GM18507 (cell line): ENCODE measurements around the gene LRRC71.

Experiments
- DNase-seq: peaks from one replicate; pipeline ENCODE4 v3.0.0; 2011; ENCODE audit warnings: low read depth; ENCODE audit not compliant: insufficient read length; ENCODE audit errors: extremely low spot score
- FAIRE-seq: peaks from 2 replicates; lab custom pipeline; 2011; peaks lifted over from hg19 to GRCh38; lab: Jason Lieb, UNC

The LRRC71 gene

DNA sequence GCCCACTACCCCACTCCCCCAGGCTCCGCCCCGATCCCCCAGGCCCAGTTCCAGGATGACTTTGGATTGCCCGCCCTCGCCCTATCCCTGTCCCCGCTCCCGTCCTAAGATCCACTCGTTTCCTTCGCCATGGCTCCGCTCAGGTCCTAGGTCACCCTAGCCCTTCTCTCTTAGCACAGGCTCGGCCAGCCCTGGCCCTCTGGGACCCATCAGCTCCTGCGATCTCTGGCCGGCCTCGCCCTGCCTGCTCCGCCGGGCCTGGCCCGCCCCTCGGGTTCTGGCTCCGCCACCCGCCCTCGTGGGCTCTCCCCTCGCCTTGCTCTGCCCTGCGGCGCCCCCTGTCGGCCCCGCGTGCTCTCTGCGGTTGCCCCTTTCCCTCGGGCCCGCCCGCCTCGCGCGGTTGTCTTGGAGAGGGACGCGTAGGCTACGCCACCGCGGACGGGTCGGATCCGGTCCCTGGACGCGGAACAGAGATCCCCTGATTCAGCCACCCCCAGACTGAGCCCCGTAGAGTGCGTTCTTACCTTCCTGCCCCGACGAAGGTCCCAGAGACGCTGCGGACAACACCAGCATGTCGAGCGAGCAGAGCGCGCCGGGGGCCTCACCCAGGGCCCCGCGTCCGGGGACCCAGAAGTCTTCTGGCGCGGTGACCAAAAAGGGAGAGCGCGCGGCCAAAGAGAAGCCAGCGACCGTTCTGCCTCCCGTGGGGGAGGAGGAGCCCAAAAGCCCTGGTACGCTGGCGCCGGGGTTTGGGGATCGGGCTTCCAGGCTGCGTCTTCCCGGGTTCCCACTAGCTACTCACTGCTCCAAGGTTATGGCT, at the start of gene LRRC71:
Gene LRRC71 (plus strand): TSS at position 400 of the 820 bp plus-strand sequence. CDS start 172 bp downstream, at position 572.
- DNase-seq (no peak), FAIRE-seq (no peak)

DNA sequence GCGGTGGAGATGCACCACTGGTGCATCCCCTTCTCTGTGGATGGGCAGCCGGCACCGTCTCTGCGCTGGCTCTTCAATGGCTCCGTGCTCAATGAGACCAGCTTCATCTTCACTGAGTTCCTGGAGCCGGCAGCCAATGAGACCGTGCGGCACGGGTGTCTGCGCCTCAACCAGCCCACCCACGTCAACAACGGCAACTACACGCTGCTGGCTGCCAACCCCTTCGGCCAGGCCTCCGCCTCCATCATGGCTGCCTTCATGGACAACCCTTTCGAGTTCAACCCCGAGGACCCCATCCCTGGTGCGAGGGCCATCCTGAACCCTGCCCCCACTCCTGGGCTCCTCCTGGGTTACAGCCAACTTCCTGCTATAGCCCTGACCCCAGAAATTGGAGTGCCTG, 46.8 kb upstream of the LRRC71 start:
- DNase-seq (no peak), FAIRE-seq (no peak)

DNA sequence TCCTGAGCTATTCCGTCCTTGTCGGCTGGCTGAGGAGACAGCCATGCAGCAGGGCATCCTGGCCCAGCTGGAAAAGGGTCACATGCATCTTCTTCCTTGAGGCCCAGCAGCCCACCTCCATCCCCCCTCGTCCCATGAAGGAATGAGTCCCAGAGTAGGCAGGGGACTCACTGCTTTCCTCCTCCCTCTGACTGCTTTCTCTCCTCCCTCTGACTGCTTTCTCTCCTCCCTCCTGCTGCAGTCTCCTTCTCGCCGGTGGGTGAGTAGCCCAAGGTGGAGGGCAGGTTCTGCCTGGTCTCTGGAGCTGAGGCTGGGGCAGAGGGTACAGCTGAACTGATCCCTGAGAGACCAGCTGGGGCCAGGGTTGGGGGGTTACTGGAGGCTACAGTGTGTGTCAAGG, 46.3 kb upstream of the LRRC71 start:
- DNase-seq (no peak), FAIRE-seq (no peak)

DNA sequence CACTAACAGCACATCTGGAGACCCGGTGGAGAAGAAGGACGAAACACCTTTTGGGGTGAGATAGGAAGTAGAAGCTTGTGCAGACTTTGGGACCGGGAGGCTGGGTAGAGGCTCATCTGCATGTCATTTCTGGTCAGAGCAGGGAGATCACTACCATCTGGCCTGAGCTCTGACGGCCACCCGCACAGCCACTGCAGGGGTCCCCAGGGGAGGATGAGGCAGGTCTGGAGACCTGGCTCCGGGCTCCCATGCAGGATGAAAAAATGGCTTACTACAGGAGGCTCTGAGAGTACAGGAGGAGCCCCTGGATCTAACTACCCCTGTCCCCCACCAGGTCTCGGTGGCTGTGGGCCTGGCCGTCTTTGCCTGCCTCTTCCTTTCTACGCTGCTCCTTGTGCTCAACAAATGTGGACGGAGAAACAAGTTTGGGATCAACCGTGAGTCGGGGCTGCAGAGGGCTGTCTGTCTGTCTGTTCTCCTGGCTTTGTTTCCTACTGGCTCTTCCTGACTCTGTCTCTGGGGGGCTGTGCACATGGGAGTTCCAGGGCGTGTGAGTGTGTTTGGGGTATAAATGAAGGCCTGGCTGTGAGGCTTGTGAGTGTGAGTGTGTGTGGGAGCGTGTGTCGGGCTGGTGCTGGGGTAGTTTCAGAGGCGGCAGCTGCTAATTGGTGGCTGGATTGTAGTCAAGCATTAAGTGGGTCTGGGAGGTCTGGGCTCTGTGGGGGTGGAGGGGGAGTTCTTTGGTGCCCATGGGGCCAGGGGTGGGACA, 45.7 kb upstream of the LRRC71 start:
- DNase-seq: no peak

DNA sequence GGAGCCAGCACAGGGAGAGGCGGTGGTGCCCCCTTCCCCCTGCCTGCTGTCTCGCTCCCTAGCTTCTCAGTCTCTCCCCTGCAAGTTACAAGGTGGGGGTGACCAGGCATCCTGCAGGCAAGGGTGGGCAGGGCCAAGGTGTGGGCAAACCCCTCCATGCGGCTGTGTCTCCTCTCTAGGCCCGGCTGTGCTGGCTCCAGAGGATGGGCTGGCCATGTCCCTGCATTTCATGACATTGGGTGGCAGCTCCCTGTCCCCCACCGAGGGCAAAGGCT, 45.2 kb upstream of the LRRC71 start:
- no peak for FAIRE-seq
- no peak for DNase-seq

More for the DNA sequence above, 45.7 kb upstream of the LRRC71 start:
- no peak for FAIRE-seq

DNA sequence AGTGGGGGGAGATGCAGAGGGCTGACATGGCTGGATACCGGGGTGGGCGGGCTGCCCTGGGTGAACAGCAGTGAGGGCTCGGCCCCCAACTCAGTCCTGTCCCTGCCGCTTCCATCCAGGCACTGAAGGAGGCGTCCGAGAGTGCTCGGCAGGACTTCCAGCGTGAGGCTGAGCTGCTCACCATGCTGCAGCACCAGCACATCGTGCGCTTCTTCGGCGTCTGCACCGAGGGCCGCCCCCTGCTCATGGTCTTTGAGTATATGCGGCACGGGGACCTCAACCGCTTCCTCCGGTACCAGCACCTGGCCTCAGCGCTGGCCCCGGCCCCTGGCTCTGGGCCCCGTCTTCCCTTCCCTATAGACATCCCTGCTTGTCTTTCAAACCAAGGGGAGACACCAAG, 44.2 kb upstream of the LRRC71 start:
- no peak for DNase-seq
- no peak for FAIRE-seq

DNA sequence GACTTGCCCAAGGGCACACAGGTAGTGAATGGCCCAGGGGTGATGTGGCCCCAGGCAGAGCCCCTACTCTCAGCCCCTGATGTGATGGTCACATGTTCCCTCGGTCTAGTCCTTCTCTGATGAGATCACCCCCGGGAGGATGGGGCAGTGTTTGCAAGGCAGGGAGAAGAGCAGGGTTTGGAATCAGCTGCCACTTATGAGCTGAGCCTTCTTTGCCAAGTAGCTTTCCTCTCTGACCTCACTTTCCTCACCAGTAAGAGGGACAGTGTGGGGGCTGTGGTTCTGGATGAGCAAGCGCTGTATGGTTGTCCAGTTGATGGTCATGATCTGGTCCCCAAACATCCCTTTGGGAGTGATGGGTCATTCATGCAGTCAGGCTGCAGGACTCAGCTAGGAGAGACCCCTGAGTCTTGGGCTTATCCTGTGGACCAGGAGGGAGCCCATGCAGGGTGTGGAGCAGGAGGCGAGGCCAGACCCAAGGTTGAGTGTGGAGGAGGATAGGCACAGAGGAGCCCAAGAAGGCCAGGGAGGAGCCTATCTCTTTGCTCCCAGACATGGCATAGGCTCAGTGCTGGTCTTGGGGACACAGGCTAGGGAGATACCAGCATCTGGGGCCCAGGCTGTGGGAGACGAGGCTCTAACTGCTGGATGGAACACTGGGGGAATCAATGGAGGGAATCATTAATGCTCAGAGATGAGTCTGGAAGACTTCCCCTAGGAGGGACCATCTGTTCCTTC, 42.8 kb upstream of the LRRC71 start:
- FAIRE-seq (no peak), DNase-seq (no peak)

DNA sequence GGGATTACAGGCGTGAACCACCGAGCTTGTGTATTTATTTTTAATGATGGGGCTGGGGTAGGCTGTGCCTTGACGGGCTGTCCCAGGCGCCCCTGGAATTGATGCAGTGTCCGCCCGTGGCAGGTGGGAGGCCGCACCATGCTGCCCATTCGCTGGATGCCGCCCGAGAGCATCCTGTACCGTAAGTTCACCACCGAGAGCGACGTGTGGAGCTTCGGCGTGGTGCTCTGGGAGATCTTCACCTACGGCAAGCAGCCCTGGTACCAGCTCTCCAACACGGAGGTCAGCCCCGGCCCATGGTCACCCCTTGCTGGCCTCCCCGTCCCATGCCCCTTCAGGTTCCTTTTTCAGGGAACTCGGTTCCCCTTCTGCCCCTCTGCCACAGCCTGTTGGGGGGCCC, 40.6 kb upstream of the LRRC71 start:
- no peak for FAIRE-seq
- no peak for DNase-seq

DNA sequence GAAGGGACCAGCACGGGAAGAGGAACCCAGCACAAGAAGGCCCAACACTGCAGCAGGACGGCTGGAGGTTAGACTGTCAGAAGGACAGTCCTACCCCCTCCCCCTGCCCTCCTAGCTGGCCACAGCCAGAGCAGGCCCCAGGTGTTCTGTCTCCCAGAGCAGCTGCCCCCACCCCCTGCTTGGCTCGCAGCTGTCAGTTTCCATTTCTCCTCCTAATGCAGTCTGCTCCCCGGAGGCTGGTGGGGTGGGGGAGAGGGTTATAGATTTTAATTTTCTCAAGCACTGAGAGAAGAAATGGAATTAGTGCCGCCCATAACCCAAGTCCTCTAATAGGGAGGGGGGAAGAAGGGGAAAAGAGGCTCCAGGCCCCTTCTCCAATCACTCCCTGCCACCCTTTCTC, 40.0 kb upstream of the LRRC71 start:
- DNase-seq: no peak
- FAIRE-seq: no peak

DNA sequence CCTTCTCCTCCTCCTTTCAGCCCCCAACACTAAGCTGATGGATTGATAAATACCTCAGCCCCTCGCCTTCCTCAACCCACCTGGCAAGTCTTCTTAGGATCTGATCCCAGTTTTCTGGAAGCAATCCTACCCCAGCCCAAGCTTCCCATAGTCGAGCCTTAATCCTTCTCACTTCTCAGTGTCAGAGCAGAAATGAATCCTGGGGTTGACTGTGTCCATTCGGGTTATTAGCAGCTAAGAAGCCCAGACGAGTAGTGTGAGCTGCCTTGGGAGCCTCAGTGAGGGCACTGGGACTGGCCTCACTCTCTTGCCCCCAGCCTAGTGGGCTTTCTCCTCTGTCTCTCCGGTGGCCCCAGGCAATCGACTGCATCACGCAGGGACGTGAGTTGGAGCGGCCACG, 39.3 kb upstream of the LRRC71 start:
- DNase-seq (no peak), FAIRE-seq (no peak)

DNA sequence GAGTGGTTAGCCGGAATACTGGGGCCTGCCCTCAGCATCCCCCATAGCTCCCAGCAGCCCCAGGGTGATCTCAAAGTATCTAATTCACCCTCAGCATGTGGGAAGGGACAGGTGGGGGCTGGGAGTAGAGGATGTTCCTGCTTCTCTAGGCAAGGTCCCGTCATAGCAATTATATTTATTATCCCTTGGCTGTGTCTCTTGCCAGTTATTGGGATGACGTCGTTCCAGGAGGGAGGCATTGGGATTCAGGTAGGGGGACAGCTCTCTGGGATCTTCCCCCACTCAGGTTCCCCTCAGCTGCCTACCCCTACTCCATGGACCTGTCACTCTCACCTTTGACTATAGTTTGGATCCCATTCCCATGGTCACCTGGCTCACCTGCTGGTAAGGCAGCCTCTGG, 38.8 kb upstream of the LRRC71 start:
- FAIRE-seq (no peak), DNase-seq (no peak)

DNA sequence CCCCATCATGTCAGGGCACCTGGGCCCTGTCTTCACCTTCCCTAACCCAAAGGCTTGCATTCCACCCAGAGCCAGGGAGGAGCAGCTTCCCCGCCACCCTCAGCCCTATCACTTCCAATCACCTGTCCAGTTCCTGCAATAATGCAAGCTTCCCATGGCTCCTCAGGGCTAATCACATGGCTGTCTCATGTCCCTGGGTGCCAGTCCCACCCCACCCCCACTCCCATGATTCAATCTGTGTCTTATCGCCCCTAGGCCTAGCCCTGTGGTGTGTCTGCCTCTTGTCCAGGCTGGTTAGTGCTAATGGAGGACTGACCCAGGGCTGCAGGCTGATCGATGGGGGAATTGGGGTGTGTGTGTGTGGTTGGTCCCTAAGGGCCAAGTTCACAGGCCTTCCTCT, 37.9 kb upstream of the LRRC71 start:
- DNase-seq (no peak), FAIRE-seq (no peak)

DNA sequence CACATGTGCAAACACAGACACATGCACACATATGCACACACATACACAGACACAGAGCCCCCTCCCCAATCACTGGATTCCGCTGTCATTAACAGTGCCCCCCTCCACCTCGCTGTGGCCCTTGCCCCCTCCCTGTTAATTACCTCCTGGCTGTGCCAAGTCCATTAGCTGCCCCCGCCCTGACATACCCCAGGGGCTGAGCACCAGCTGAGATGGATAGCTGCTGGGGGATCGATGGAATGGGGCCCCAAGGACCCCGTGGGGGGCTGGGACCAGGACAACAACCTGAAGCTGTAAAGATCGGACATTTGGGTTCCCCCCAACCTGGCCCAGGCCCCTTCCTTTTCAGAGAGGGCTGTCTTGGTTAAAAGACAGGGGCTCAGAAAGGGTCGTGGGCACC, 36.5 kb upstream of the LRRC71 start:
- DNase-seq (no peak), FAIRE-seq (no peak)

DNA sequence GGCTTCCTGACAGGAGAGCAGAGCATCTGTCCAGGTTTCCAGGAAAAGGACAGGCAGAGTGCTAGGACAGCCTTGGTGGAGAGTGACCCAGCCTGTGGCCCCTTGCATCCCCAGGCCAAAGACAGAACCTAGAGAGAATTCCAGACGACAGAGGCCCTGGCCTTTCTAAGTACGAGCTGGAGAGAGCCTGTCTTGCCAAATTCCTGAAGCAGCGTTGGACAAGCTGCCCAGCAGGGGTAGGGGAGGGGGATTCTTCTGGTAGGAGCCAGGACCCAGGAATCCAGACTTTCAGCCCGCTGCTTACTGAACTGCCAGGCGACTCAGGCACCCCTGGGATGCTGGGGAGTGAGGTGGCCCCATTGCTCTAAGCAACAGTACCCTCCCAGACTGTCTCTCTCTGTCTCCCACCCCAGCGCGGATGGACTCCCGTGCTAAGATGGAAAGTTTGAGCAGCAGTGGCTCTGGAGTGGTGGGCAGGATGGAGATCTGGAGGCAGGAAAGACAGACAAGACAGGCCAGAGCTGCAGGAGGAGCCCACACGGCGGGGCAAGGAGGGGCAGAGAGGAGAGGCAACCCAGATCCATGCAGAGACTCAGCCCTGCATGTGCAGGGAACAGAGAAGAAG, 35.8 kb upstream of the LRRC71 start:
- FAIRE-seq: no peak
- DNase-seq: no peak

DNA sequence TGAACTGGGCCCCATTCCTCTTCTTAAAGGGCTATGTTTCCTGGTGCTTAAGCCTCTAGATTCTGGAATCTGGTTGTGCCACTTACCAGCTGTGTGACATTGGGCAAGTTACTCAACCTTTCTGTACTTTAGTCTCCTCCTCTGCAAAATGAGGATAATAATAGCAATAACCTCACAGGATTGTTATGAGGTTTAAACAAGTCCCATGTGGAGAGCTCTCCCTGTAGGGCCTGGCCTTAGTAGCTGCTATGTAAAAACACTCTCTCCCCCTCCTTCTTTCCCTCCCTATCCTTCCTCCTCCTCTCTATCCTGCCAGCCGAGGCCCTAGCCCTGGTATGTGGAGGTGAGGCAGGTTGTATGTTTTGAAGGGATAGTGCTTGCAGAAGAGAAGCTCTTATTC, 35.1 kb upstream of the LRRC71 start:
- FAIRE-seq (no peak), DNase-seq (no peak)

DNA sequence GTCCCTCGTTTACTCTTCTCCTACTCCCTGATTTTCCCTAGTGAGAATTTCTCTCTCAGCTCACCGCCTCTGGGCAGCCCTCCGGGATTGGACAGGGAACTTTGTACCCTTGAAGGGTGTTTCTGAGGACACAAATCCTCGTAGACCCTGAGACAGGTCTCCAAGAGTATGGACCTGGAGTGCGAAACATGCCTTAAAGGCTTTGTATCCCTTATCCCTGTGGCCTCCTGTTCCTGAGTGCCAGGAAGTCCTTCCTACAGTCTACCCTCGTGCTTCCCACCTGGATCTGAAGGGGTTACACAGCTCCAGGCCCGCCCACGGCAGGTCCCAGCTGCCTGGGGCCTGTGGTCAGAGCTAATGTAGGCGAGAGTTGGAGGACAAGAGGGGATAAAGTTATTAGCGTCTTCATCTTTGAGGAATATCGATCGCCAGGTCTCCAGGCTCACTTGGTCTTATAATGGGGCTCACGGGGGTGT, 34.5 kb upstream of the LRRC71 start:
- FAIRE-seq (no peak), DNase-seq (no peak)

DNA sequence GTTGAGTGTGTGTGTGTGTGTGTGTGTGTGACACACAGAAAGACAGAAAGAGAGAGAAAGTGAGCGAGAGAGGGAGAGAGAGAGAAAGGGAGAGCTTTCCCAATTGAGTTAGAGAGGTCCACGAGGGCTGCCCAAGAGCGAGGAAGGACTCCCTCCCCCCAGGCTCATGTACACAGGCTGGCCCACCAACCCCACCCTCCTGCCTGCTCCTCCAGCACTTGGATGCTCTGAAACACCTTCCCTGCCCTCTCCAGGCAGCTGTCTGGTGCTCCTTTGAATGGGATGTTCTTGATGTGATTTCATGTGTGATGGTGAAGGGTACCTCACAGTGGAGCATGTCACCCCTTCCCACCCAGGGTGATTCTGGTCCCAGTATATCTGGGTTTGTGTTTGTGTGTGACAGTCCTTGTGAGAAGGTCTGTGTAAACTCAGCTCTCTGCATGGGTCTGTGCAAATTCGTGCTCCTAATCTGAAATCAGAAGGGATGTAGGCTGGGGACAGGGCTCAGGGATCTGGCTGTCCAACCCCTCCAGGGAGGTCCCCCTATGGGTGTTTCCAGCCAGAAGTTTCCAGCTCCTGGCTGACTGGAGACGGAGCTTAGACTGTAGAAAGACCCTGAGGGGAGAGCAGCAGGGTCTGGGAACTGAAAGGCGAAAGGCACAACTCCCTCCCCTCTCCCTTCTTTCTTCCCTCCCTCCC, 33.7 kb upstream of the LRRC71 start:
- DNase-seq: no peak

DNA sequence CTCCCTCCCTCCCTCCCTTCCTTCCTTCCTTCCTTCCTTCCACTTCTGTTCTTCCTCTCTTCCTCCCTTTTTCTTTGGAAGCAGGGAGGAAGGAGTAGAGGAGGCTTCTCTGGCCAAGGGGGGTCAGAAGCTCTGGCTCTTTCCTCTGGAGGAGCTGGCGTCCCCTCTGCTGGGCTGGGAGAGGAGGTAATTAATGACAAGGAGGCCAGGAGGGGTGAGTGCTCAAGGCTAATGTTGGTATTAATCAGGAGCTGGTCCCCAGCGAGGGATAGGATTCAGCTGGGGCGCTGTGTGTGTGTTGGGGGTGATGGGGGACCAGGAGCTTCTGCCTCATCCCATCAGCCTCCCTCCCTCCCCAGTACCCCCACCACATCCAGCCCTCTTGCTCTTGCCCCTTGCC, 33.1 kb upstream of the LRRC71 start:
- FAIRE-seq: no peak

More for the DNA sequence above, 33.7 kb upstream of the LRRC71 start:
- no peak for FAIRE-seq

DNA sequence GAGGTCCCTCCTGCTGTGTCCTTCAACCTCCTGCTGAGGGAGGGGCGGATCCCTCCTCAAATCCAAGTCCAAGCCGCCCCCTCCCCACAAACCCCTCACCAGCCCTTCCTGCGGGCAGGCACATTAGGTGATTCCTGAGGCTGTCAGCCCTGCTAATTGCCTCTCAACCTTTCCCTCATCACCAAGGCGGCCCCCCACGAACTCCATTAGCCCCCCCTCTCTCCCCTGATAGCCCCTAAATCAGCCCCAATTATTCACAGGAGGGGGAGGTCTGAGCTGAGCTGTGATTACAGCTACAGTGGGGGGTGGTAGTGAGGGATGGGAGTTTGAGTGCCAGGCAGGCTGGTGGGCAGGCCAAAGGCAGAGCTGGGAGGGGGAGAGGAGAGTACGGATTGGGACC, 32.7 kb upstream of the LRRC71 start:
- DNase-seq (no peak), FAIRE-seq (no peak)

More for the DNA sequence above, 33.1 kb upstream of the LRRC71 start:
- DNase-seq: no peak
